RWPE2 (cell line): ENCODE results near the gene FOXO3.

ENCODE experiments used
- ATAC-seq: fragments of 200-7000 bp; cut with Tn5 transposase; 3 replicates; pipeline ENCODE4 v1.9.1; 2021; ENCODE audit warnings: low read depth
- DNase-seq: peaks from one replicate; pipeline ENCODE4 v3.0.0-alpha.2; 2020; ENCODE audit warnings: low spot score
- H3K27ac ChIP-seq: fragments of 450-650 bp; 2 replicates; pipeline ENCODE4 v1.5.1; 2017; ENCODE audit warnings: mild to moderate bottlenecking; ENCODE audit not compliant: poor library complexity, severe bottlenecking
- H3K27me3 ChIP-seq: fragments of 250-450 bp; sonication (Bioruptor Pico); 2 replicates; pipeline ENCODE4 v1.5.1; 2021; ENCODE audit warnings: mild to moderate bottlenecking, moderate library complexity; ENCODE audit not compliant: insufficient read depth, poor library complexity, severe bottlenecking
- H3K36me3 ChIP-seq: fragments of 250-450 bp; sonication (Bioruptor Pico); 2 replicates; pipeline ENCODE4 v1.5.1; 2020; ENCODE audit warnings: low read depth, mild to moderate bottlenecking, moderate library complexity
- H3K4me1 ChIP-seq: fragments of 250-450 bp; sonication (Bioruptor Pico); 2 replicates; pipeline ENCODE4 v1.5.1; 2021; ENCODE audit warnings: mild to moderate bottlenecking, moderate library complexity; ENCODE audit not compliant: insufficient read depth, poor library complexity, severe bottlenecking
- H3K4me3 ChIP-seq: fragments of 250-450 bp; sonication (Bioruptor Pico); 2 replicates; pipeline ENCODE4 v1.5.1; 2021; ENCODE audit warnings: mild to moderate bottlenecking, moderate library complexity; ENCODE audit not compliant: severe bottlenecking
- H3K9me3 ChIP-seq: fragments of 250-450 bp; sonication (Bioruptor Pico); 2 replicates; pipeline ENCODE4 v1.5.1; 2021; ENCODE audit warnings: mild to moderate bottlenecking, moderate library complexity; ENCODE audit not compliant: severe bottlenecking
- TF ChIP-seq, protein P1 (sequence below): fragments of 450-650 bp; IDR thresholded peaks from one replicate; pipeline ENCODE4 v1.5.1; 2017; ENCODE audit warnings: mild to moderate bottlenecking, moderate library complexity; ENCODE audit not compliant: poor library complexity, severe bottlenecking

The FOXO3 gene

DNA sequence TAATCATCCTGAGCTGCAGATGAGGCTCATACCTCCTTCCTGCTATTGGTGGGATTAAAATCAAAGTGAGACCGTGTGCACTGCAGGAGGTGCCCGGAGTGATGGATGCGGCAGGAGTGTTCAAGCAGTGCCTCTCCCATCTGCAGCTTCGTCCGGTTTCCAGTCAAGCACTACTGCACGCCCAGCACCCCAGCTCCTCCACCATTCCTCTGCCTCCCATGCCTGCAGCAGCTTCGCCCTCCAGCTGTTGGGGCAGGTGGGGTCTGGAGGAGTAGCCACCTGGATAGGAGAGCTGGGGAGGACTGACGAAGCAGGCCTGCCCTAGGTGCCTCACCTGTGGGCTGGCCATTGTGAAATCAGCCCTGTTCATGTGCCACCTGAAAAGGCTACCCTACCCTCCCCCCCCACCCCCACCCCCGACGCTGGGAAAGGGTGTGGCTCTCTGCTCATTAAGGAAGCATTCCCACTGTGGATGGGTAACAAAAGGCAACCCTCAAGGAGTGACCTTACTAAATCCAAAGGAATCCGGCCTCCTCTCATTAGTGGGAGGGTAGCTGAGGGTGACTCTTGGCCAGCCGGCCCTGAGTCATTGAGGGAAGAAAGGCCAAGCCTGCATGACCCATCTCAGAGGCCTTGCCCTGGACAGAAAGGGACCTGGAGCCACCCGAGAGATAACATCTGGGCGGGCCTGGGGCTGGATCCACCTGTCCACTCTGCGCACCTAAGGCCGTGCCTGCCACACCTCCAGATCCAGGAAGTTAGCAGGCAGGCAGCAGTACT is 171.6 kb downstream of the FOXO3 start:
- peak overlapping the region; percentile 58 for H3K27ac ChIP-seq
- no peaks in the 10 kb centered on the region for H3K9me3 ChIP-seq
- no peaks in the 10 kb centered on the region for H3K36me3 ChIP-seq
- H3K27me3 ChIP-seq: no peaks in the 10 kb centered on the region
- no peak overlapping the region for H3K4me3 ChIP-seq
- peaks cover 39% of the 10 kb centered on the region for H3K4me1 ChIP-seq
- DNase-seq (peak; percentile 76), ATAC-seq (peak; percentile 83)
- TF ChIP-seq, protein P1, sequence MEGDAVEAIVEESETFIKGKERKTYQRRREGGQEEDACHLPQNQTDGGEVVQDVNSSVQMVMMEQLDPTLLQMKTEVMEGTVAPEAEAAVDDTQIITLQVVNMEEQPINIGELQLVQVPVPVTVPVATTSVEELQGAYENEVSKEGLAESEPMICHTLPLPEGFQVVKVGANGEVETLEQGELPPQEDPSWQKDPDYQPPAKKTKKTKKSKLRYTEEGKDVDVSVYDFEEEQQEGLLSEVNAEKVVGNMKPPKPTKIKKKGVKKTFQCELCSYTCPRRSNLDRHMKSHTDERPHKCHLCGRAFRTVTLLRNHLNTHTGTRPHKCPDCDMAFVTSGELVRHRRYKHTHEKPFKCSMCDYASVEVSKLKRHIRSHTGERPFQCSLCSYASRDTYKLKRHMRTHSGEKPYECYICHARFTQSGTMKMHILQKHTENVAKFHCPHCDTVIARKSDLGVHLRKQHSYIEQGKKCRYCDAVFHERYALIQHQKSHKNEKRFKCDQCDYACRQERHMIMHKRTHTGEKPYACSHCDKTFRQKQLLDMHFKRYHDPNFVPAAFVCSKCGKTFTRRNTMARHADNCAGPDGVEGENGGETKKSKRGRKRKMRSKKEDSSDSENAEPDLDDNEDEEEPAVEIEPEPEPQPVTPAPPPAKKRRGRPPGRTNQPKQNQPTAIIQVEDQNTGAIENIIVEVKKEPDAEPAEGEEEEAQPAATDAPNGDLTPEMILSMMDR: no peak

DNA sequence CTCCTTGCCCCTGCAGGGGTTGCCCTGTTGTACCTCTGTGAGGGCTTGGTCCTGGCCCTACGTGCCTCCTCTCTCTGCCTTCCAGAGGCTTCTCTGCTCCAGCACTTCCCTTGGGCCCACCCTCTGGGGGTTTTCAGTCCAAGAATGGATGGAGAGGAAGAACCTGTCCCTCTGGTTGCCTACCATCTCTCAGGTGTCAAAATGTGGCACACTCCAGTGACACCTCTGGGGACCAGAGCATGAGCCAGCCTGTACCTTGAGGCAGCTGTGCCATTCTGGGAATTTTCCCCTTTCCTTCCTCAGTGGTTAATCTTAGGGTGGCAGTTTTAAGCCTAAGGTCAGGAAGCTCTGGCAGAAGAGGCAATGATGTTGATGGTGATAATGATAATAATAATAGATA is 172.3 kb downstream of the FOXO3 start:
- H3K27me3 ChIP-seq: no peaks in the 10 kb centered on the region
- peaks cover 47% of the 10 kb centered on the region for H3K4me1 ChIP-seq
- no peaks in the 10 kb centered on the region for H3K9me3 ChIP-seq
- H3K36me3 ChIP-seq: no peaks in the 10 kb centered on the region
- H3K27ac ChIP-seq: peak overlapping the region; percentile 58
- no peak for DNase-seq
- no peak for ATAC-seq
- H3K4me3 ChIP-seq: no peak overlapping the region
- TF ChIP-seq, protein P1: no peak

DNA sequence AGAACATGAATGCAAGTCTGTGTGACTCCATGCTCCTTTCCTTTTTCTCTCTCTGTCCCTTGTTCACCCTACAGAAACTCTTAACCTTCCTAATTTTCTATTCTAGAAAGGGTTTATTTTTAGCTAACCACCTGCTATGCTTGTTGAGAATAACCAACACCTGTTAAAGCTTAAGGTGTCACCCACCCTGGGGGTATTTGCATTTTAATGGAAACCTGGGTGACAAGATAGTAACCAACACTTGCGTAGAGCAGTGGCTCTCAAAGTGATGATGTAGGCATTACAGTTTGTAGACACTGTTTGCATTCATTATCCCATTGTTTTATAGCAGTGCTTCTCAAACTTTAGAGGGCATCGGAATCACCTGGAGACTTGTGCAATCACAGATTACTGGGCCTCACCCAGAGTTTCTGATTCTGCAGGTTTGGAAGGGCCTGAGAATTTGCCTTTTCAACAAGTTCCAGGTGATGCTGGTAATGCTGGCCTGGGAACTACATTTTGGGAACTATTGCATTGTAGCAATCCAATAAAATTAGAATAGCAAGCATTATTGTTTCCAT is 173.1 kb downstream of the FOXO3 start:
- ATAC-seq: no peak
- TF ChIP-seq, protein P1: no peak
- Histone ChIP-seq H3K9me3 (no peaks in the 10 kb centered on the region), H3K36me3 (no peaks in the 10 kb centered on the region), H3K27ac (peak overlapping the region; percentile 58), H3K4me3 (no peak overlapping the region), H3K4me1 (peaks cover 50% of the 10 kb centered on the region), H3K27me3 (no peaks in the 10 kb centered on the region)
- no peak for DNase-seq
